ENCODE results near the gene TMEM17. TPM values are rescaled to one million over a fixed set of nuclear protein-coding genes. Genes with fewer than 3 reads are reported as not detected.

The TMEM17 gene
- total and polyA plus RNA-seq, 9 of the 15 experiments (the other 6 are each of a cell fraction or from before 2014, with no cell fraction given): 0.58 to 2.2 (median 1.2) TPM

DNA sequence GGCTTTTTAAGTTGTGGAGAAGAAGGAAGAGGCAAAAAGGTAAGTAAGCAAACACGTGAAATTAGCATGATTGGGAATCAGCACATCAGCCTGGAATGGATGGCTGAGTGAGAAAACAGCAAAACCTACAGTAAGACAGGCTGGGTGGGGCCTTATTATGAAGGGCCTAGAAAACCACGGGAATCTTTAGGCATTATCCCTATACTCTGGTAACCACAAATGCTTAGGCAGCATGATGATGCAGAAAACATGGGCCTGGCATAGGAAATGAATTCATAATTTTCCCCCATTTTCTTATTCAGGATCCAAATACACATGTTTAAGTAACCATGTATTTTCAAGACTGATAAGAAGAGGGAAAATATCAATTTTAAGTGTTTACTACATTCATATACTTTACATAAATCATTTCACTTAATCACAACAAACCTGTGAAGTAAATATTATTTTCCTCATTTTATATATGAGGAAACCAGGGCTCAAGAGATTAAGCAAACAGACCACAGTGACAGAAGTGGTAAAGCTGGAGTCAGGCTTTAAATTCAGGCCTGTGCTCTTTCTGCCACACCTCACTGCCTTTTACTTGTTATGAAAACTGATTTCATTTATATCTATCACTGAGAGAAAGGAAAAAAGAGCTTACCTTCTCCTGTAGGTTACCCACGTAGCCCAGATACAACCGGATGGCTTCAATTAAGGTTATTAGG, 4.0 kb downstream of the TMEM17 start (continued):
- TF ChIP-seq, protein P1, sequence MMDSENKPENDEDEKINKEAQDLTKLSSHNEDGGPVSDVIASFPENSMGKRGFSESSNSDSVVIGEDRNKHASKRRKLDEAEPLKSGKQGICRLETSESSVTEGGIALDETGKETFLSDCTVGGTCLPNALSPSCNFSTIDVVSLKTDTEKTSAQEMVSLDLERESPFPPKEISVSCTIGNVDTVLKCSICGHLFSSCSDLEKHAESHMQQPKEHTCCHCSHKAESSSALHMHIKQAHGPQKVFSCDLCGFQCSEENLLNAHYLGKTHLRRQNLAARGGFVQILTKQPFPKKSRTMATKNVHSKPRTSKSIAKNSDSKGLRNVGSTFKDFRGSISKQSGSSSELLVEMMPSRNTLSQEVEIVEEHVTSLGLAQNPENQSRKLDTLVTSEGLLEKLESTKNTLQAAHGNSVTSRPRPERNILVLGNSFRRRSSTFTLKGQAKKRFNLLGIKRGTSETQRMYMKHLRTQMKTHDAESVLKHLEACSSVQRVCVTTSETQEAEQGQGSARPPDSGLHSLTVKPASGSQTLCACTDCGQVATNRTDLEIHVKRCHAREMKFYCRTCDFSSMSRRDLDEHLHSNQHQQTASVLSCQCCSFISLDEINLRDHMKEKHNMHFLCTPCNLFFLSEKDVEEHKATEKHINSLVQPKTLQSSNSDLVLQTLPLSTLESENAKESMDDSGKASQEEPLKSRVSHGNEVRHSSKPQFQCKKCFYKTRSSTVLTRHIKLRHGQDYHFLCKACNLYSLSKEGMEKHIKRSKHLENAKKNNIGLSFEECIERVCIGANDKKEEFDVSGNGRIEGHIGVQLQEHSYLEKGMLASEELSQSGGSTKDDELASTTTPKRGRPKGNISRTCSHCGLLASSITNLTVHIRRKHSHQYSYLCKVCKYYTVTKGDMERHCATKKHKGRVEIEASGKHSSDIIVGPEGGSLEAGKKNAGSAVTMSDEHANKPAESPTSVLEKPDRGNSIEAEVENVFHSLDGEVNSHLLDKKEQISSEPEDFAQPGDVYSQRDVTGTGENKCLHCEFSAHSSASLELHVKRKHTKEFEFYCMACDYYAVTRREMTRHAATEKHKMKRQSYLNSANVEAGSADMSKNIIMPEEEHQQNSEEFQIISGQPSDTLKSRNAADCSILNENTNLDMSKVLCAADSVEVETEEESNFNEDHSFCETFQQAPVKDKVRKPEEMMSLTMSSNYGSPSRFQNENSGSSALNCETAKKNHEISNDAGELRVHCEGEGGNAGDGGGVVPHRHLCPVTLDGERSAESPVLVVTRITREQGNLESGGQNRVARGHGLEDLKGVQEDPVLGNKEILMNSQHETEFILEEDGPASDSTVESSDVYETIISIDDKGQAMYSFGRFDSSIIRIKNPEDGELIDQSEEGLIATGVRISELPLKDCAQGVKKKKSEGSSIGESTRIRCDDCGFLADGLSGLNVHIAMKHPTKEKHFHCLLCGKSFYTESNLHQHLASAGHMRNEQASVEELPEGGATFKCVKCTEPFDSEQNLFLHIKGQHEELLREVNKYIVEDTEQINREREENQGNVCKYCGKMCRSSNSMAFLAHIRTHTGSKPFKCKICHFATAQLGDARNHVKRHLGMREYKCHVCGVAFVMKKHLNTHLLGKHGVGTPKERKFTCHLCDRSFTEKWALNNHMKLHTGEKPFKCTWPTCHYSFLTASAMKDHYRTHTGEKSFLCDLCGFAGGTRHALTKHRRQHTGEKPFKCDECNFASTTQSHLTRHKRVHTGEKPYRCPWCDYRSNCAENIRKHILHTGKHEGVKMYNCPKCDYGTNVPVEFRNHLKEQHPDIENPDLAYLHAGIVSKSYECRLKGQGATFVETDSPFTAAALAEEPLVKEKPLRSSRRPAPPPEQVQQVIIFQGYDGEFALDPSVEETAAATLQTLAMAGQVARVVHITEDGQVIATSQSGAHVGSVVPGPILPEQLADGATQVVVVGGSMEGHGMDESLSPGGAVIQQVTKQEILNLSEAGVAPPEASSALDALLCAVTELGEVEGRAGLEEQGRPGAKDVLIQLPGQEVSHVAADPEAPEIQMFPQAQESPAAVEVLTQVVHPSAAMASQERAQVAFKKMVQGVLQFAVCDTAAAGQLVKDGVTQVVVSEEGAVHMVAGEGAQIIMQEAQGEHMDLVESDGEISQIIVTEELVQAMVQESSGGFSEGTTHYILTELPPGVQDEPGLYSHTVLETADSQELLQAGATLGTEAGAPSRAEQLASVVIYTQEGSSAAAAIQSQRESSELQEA (IDR thresholded peaks at IDR 0.05; ENCODE audit: low read depth): no peak
- TF ChIP-seq U2AF2 (optimal IDR thresholded peaks at IDR 0.05; ENCODE audit: low read depth, low read length): no peak
- no peak for TF ChIP-seq FOXA3 (CRISPR knock-in tag; conservative IDR thresholded peaks at IDR 0.05 in 1 of 2, IDR thresholded peaks at IDR 0.05 in 1 of 2)
- no peak; the same call in 1 of the 2 replicates for TF ChIP-seq LEF1 (IDR thresholded peaks at IDR 0.05)
- TF ChIP-seq, protein P2, sequence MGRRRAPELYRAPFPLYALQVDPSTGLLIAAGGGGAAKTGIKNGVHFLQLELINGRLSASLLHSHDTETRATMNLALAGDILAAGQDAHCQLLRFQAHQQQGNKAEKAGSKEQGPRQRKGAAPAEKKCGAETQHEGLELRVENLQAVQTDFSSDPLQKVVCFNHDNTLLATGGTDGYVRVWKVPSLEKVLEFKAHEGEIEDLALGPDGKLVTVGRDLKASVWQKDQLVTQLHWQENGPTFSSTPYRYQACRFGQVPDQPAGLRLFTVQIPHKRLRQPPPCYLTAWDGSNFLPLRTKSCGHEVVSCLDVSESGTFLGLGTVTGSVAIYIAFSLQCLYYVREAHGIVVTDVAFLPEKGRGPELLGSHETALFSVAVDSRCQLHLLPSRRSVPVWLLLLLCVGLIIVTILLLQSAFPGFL (CRISPR knock-in tag; IDR thresholded peaks at IDR 0.05): no peak
- TF ChIP-seq MYNN (IDR thresholded peaks at IDR 0.05): no peak; the same call in 1 of the 2 replicates
- no peak for TF ChIP-seq MYNN (CRISPR knock-in tag; IDR thresholded peaks at IDR 0.05)
- TF ChIP-seq, protein P3, sequence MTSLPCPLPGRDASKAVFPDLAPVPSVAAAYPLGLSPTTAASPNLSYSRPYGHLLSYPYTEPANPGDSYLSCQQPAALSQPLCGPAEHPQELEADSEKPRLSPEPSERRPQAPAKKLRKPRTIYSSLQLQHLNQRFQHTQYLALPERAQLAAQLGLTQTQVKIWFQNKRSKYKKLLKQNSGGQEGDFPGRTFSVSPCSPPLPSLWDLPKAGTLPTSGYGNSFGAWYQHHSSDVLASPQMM (CRISPR knock-in tag; IDR thresholded peaks at IDR 0.05): no peak
- no peak for TF ChIP-seq POLR3G (IDR thresholded peaks at IDR 0.05; ENCODE audit: extremely low read depth, insufficient read length, insufficient replicate concordance)
- TF ChIP-seq, protein P4, sequence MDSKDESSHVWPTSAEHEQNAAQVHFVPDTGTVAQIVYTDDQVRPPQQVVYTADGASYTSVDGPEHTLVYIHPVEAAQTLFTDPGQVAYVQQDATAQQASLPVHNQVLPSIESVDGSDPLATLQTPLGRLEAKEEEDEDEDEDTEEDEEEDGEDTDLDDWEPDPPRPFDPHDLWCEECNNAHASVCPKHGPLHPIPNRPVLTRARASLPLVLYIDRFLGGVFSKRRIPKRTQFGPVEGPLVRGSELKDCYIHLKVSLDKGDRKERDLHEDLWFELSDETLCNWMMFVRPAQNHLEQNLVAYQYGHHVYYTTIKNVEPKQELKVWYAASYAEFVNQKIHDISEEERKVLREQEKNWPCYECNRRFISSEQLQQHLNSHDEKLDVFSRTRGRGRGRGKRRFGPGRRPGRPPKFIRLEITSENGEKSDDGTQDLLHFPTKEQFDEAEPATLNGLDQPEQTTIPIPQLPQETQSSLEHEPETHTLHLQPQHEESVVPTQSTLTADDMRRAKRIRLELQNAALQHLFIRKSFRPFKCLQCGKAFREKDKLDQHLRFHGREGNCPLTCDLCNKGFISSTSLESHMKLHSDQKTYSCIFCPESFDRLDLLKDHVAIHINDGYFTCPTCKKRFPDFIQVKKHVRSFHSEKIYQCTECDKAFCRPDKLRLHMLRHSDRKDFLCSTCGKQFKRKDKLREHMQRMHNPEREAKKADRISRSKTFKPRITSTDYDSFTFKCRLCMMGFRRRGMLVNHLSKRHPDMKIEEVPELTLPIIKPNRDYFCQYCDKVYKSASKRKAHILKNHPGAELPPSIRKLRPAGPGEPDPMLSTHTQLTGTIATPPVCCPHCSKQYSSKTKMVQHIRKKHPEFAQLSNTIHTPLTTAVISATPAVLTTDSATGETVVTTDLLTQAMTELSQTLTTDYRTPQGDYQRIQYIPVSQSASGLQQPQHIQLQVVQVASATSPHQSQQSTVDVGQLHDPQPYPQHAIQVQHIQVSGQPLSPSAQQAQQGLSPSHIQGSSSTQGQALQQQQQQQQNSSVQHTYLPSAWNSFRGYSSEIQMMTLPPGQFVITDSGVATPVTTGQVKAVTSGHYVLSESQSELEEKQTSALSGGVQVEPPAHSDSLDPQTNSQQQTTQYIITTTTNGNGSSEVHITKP (IDR thresholded peaks at IDR 0.05; ENCODE audit: partially characterized antibody): no peak
